ENCODE results near the gene GPR42. TPM values are rescaled to one million over a fixed set of nuclear protein-coding genes. Genes with fewer than 3 reads are reported as not detected.
A peak's percentile ranks its signal among the peaks of the same experiment; 100 is the strongest.
"Not testable (repeated sequence)": the region's sequence is repeated elsewhere in the genome, so short reads cannot be mapped to it uniquely, and the experiment has no call there.

GPR42 gene
- total RNA-seq, 1 experiment from 2014 or later: not detected

- CTCF ChIA-PET: no interaction called here
- no peak for DNase-seq
- no peak overlapping the region for H3K4me3 ChIP-seq (ENCODE audit: low read depth, low read length)
- H3K9me3 ChIP-seq: no peaks in the 10 kb centered on the region; the same call in 1 of the 2 replicates
- Mint-ChIP-seq H3K27me3 (ENCODE audit: insufficient read depth, unreplicated experiment) (peaks cover 4% of the 10 kb centered on the region), H3K9me3 (ENCODE audit: unreplicated experiment) (peaks cover 35% of the 10 kb centered on the region), H3K27ac (ENCODE audit: unreplicated experiment) (no peak overlapping the region), H3K4me3 (ENCODE audit: unreplicated experiment) (no peak overlapping the region), H3K4me1 (ENCODE audit: low read depth, unreplicated experiment) (peaks cover 18% of the 10 kb centered on the region), H3K36me3 (ENCODE audit: insufficient read depth, unreplicated experiment) (peaks cover 17% of the 10 kb centered on the region)
- no peaks in the 10 kb centered on the region for H3K36me3 ChIP-seq (ENCODE audit: control insufficient read depth, insufficient read depth, low read length)
- no TSS peak for BruUV-seq (replicated peaks)
- TF ChIP-seq, protein P1, sequence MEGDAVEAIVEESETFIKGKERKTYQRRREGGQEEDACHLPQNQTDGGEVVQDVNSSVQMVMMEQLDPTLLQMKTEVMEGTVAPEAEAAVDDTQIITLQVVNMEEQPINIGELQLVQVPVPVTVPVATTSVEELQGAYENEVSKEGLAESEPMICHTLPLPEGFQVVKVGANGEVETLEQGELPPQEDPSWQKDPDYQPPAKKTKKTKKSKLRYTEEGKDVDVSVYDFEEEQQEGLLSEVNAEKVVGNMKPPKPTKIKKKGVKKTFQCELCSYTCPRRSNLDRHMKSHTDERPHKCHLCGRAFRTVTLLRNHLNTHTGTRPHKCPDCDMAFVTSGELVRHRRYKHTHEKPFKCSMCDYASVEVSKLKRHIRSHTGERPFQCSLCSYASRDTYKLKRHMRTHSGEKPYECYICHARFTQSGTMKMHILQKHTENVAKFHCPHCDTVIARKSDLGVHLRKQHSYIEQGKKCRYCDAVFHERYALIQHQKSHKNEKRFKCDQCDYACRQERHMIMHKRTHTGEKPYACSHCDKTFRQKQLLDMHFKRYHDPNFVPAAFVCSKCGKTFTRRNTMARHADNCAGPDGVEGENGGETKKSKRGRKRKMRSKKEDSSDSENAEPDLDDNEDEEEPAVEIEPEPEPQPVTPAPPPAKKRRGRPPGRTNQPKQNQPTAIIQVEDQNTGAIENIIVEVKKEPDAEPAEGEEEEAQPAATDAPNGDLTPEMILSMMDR (IDR thresholded peaks at IDR 0.05; ENCODE audit: insufficient read depth in 1 of 2, low read depth in 1 of 2, low read length in 1 of 2, severe bottlenecking in 1 of 2, unreplicated experiment in 1 of 2): no peak
- no peaks in the 10 kb centered on the region for H3K27me3 ChIP-seq (replicated peaks; ENCODE audit: control insufficient read depth, insufficient read depth, low read length)
- peaks cover 11% of the 10 kb centered on the region for H3K4me1 ChIP-seq
- intact Hi-C loops (cut with micrococcal nuclease; ENCODE audit: unreplicated experiment): no loop called here
- POLR2A ChIA-PET: interaction anchor here (0.5 kb wide), 1 partner anchor 122 kb away, joined by 3 read pairs; no protein-coding TSS in a partner anchor
Observed at GRCh38 chr19:35375505-35376307, 4.8 kb downstream of the GPR42 start.

DNA sequence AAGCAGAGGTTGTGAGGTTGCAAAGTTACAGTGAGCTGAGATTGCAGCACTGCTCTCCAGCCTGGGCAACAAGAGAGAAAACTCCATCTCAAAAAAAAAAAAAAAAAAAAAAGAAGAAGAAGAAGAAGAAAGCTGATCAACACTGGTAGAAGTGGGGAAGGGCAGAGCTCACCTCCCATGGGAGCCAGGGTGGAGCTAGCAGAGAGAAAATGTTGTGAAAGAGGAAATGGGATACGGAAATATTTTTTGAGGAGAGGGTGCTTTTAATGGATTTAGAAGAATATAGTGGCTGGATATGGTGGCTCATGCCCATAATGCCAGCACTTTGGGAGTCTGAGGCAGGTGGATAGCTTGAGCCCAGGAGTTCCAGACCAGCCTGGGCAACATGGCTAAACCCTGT, 6.8 kb downstream of the GPR42 start:
- Histone ChIP-seq H3K4me1 (peaks cover 17% of the 10 kb centered on the region), H3K9me3 (peaks cover 5% of the 10 kb centered on the region; the same call in 1 of the 2 replicates), H3K27me3 (replicated peaks; ENCODE audit: control insufficient read depth, insufficient read depth, low read length) (no peaks in the 10 kb centered on the region), H3K4me3 (ENCODE audit: low read depth, low read length) (no peak overlapping the region), H3K36me3 (ENCODE audit: control insufficient read depth, insufficient read depth, low read length) (no peaks in the 10 kb centered on the region)
- Mint-ChIP-seq H3K36me3 (ENCODE audit: insufficient read depth, unreplicated experiment) (peaks cover 17% of the 10 kb centered on the region), H3K4me3 (ENCODE audit: unreplicated experiment) (no peak overlapping the region), H3K27ac (ENCODE audit: unreplicated experiment) (no peak overlapping the region), H3K9me3 (ENCODE audit: unreplicated experiment) (peaks cover 52% of the 10 kb centered on the region), H3K4me1 (ENCODE audit: low read depth, unreplicated experiment) (peaks cover 31% of the 10 kb centered on the region), H3K27me3 (ENCODE audit: insufficient read depth, unreplicated experiment) (peaks cover 4% of the 10 kb centered on the region)
- BruUV-seq (replicated peaks): no TSS peak
- DNase-seq: no peak
- TF ChIP-seq, protein P1 (IDR thresholded peaks at IDR 0.05; ENCODE audit: insufficient read depth in 1 of 2, low read depth in 1 of 2, low read length in 1 of 2, severe bottlenecking in 1 of 2, unreplicated experiment in 1 of 2): no peak
- POLR2A ChIA-PET: no interaction called here
- CTCF ChIA-PET: no interaction called here
- intact Hi-C loops (cut with micrococcal nuclease; ENCODE audit: unreplicated experiment): no loop called here

DNA sequence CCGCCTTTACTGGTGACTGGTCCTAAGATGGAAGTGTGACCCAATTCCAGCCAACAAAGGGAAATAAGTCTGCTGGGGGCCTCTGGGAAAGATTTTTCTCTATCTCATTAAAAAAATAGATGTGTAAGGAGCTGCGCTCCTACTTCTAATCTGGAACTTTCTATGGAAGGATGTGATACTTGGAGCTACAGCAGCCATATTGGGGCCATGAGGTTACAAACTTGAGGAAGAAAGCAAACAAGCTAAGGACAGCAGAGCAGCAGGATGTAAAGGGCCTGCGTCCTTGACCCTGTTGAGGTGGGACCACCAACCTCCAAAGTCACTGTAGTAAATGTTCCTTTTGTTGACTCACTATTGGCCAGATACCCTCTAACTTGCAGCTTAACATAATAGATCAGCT, 7.5 kb downstream of the GPR42 start:
- Histone ChIP-seq H3K4me1 (peaks cover 17% of the 10 kb centered on the region), H3K27me3 (replicated peaks; ENCODE audit: control insufficient read depth, insufficient read depth, low read length) (no peaks in the 10 kb centered on the region), H3K4me3 (ENCODE audit: low read depth, low read length) (no peak overlapping the region), H3K36me3 (ENCODE audit: control insufficient read depth, insufficient read depth, low read length) (no peaks in the 10 kb centered on the region), H3K9me3 (peaks cover 5% of the 10 kb centered on the region; the same call in 1 of the 2 replicates)
- intact Hi-C loops (cut with micrococcal nuclease; ENCODE audit: unreplicated experiment): no loop called here
- Mint-ChIP-seq H3K36me3 (ENCODE audit: insufficient read depth, unreplicated experiment) (peaks cover 17% of the 10 kb centered on the region), H3K27ac (ENCODE audit: unreplicated experiment) (no peak overlapping the region), H3K4me3 (ENCODE audit: unreplicated experiment) (no peak overlapping the region), H3K27me3 (ENCODE audit: insufficient read depth, unreplicated experiment) (peaks cover 4% of the 10 kb centered on the region), H3K9me3 (ENCODE audit: unreplicated experiment) (peaks cover 52% of the 10 kb centered on the region), H3K4me1 (ENCODE audit: low read depth, unreplicated experiment) (peaks cover 31% of the 10 kb centered on the region)
- ChIA-PET POLR2A (no interaction called here), CTCF (no interaction called here)
- TF ChIP-seq, protein P1 (IDR thresholded peaks at IDR 0.05; ENCODE audit: insufficient read depth in 1 of 2, low read depth in 1 of 2, low read length in 1 of 2, severe bottlenecking in 1 of 2, unreplicated experiment in 1 of 2): no peak
- BruUV-seq (replicated peaks): no TSS peak
- no peak for DNase-seq

- Mint-ChIP-seq H3K27ac (ENCODE audit: unreplicated experiment) (peak overlapping the region; percentile 80), H3K4me1 (ENCODE audit: low read depth, unreplicated experiment) (peaks cover 31% of the 10 kb centered on the region), H3K36me3 (ENCODE audit: insufficient read depth, unreplicated experiment) (peaks cover 17% of the 10 kb centered on the region), H3K9me3 (ENCODE audit: unreplicated experiment) (peaks cover 42% of the 10 kb centered on the region)
- intact Hi-C loops (cut with micrococcal nuclease; ENCODE audit: unreplicated experiment); H3K4me3 ChIP-seq (ENCODE audit: low read depth, low read length); H3K4me3 Mint-ChIP-seq (ENCODE audit: unreplicated experiment); BruUV-seq (replicated peaks); H3K36me3 ChIP-seq (ENCODE audit: control insufficient read depth, insufficient read depth, low read length); POLR2A ChIA-PET; H3K27me3 Mint-ChIP-seq (ENCODE audit: insufficient read depth, unreplicated experiment); DNase-seq; H3K27me3 ChIP-seq (replicated peaks; ENCODE audit: control insufficient read depth, insufficient read depth, low read length); H3K9me3 ChIP-seq: not testable (repeated sequence)
- CTCF ChIA-PET: interaction anchor here (0.6 kb wide), 1 partner anchor 124 kb away, joined by 3 read pairs; no protein-coding TSS in a partner anchor
- H3K4me1 ChIP-seq: peaks cover 17% of the 10 kb centered on the region
Observed at GRCh38 chr19:35379545-35379944, 8.7 kb downstream of the GPR42 start.

All from Caco-2 (cell line).